Measurements from ENCODE around the gene EN1. TPM values are rescaled to one million over a fixed set of nuclear protein-coding genes. Genes with fewer than 3 reads are reported as not detected.

EN1 gene
- total and polyA plus RNA-seq, 2 donors (not counting 3 experiments of a cell fraction or from before 2014, with no cell fraction given) = not detected

GRCh38 chr2:118810766-118811165, 36.7 kb downstream of the EN1 start:
- no peak for TF ChIP-seq POLR2AphosphoS5 (IDR thresholded peaks at IDR 0.05; ENCODE audit: insufficient read depth, low read depth, low read length)
- no peak for TF ChIP-seq CTCF (IDR thresholded peaks at IDR 0.05; ENCODE audit: extremely low read depth in 1 of 2, insufficient read depth in 1 of 2, low read depth in 1 of 2, low read length in 2 of 2)
- no peak for TF ChIP-seq FOS (IDR thresholded peaks at IDR 0.05; ENCODE audit: borderline replicate concordance, insufficient read depth, low read length)
- TF ChIP-seq POLR2A (IDR thresholded peaks at IDR 0.05; ENCODE audit: low read depth, low read length) = no peak
- TF ChIP-seq MAX (IDR thresholded peaks at IDR 0.05; ENCODE audit: insufficient read depth, insufficient read length) = no peak
- no peak for TF ChIP-seq JUN (IDR thresholded peaks at IDR 0.05; ENCODE audit: borderline replicate concordance, insufficient read depth, insufficient read length, low read depth)
- TF ChIP-seq EZH2 (IDR thresholded peaks at IDR 0.05; ENCODE audit: borderline replicate concordance, low read depth, low read length, severe bottlenecking) = no peak
- no peak for TF ChIP-seq GATA2 (IDR thresholded peaks at IDR 0.05; ENCODE audit: insufficient read depth, insufficient read length, low read depth, low read length)
- no peak for TF ChIP-seq MYC (IDR thresholded peaks at IDR 0.05; ENCODE audit: low read depth, low read length)
- no peaks in the 10 kb centered on the region for H3K4me1 ChIP-seq (ENCODE audit: control insufficient read depth, extremely low read depth, insufficient read depth, low read length)
- dilution Hi-C loops (cut with MboI; ENCODE audit: extremely low pct_ligation_motif_present, low sequenced_read_pairs) (no loop called here), intact Hi-C loops (cut with micrococcal nuclease) (no loop called here)
- no peak overlapping the region for H3K4me3 ChIP-seq (replicated peaks in 1 of 3; ENCODE audit: insufficient read depth in 1 of 3, low read depth in 1 of 3, low read length in 3 of 3)
- H3K27ac ChIP-seq (ENCODE audit: insufficient read depth, low read depth, low read length) = no peak overlapping the region
- FAIRE-seq = no peak
- H3K9me3 ChIP-seq (replicated peaks; ENCODE audit: control insufficient read depth, insufficient read depth, low read length) = no peaks in the 10 kb centered on the region
- no peaks in the 10 kb centered on the region for H4K20me1 ChIP-seq (replicated peaks; ENCODE audit: control insufficient read depth, extremely low read depth, insufficient read depth, low read length)
- BruUV-seq (replicated peaks) = no TSS peak
- no peak overlapping the region for H2AFZ ChIP-seq (ENCODE audit: low read depth, low read length)
- H3K79me2 ChIP-seq (ENCODE audit: control insufficient read depth, insufficient read depth, low read length) = no peaks in the 10 kb centered on the region
- no peak for DNase-seq (ENCODE audit: low read depth, low spot score)
- no peaks in the 10 kb centered on the region for H3K36me3 ChIP-seq (ENCODE audit: control insufficient read depth in 2 of 2, extremely low read depth in 1 of 2, insufficient read depth in 2 of 2, low read length in 2 of 2)
- H3K9ac ChIP-seq (replicated peaks; ENCODE audit: extremely low read depth, insufficient read depth, low read length) = no peak overlapping the region
- H3K27me3 ChIP-seq (ENCODE audit: control insufficient read depth in 2 of 2, insufficient read depth in 2 of 2, low read length in 2 of 2) = peaks cover 2 to 17% of the 10 kb centered on the region in 2 experiments
- ChIA-PET CTCF (no interaction called here), POLR2A (no interaction called here)
- H3K4me2 ChIP-seq (ENCODE audit: insufficient read depth, low read length) = no peak overlapping the region
- no peaks in the 10 kb centered on the region for H3K9me1 ChIP-seq (replicated peaks; ENCODE audit: control insufficient read depth, extremely low read depth, insufficient read depth, low read length)

Measured in endothelial cell of umbilical vein (primary cell).